Measurements from ENCODE around the gene SGF29. TPM values are rescaled to one million over a fixed set of nuclear protein-coding genes. Genes with fewer than 3 reads are reported as not detected.

Gene SGF29
- polyA plus RNA-seq, 1 donor (not counting 4 experiments of a cell fraction or from before 2014, with no cell fraction given), result 3.0 TPM

DNA sequence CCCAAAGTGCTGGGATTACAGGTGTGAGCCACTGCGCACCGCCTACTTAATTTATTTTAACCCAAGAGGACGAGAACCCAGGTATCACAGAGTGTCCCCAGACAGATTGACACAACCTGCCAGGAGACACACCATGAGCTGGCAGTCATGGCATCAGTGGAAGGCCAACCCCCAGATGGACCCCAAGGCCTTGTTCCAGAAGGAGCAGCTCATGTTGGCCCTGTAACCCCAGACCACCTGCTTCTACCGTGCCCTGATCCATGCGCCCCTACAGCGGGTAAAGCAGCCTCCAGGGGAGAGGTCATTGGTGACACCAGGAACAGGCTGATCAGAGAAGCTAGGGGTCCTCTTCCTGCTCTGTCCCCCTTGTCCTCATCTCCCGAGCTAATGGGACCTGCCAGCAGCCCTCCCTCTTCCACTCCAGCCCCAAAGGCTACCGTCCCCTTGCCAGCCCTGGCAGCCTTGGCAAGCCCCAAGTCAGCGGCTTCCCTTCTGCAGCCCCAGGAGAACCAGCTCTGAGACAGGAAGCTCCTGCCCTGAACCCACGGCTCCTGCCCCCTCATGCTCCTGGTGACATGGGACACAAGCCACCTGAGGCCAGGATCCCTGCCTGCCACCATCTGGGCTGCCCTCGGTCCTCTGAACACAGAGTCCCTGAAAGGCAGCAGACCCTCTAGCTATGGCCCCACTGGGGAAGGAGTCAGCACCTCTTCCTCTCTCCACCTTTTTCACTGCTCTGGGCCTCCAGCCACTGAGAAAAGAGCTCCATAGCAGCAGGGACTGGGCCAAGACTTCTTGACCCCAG lies 49.9 kb downstream of the SGF29 start:
- Histone ChIP-seq H3K27ac (ENCODE audit: control insufficient read depth, insufficient read depth, low read length) (no peak overlapping the region), H3K4me3 (ENCODE audit: control insufficient read depth in 2 of 3, extremely low read depth in 1 of 3, insufficient read depth in 2 of 3, low read depth in 1 of 3, low read length in 3 of 3) (no peak overlapping the region), H4K20me1 (ENCODE audit: control insufficient read depth, extremely low read depth, insufficient read depth, low read length) (no peaks in the 10 kb centered on the region), H3K36me3 (ENCODE audit: control insufficient read depth in 2 of 2, extremely low read depth in 1 of 2, insufficient read depth in 2 of 2, low read length in 2 of 2) (no peaks in the 10 kb centered on the region), H3K9me1 (ENCODE audit: control insufficient read depth, extremely low read depth, insufficient read depth, low read length) (no peaks in the 10 kb centered on the region), H3K4me2 (ENCODE audit: control insufficient read depth, extremely low read depth, insufficient read depth, low read depth, low read length) (no peak overlapping the region), H3K9me3 (ENCODE audit: control insufficient read depth, low read depth, low read length) (no peaks in the 10 kb centered on the region), H3K9ac (ENCODE audit: control insufficient read depth, extremely low read depth, insufficient read depth, low read length) (no peak overlapping the region), H3K27me3 (ENCODE audit: control insufficient read depth, extremely low read depth, insufficient read depth, low read length) (no peaks in the 10 kb centered on the region), H3K79me2 (ENCODE audit: control insufficient read depth, insufficient read depth, low read length) (no peaks in the 10 kb centered on the region), H3K4me1 (ENCODE audit: control insufficient read depth, extremely low read depth, insufficient read depth, low read length) (no peaks in the 10 kb centered on the region), H2AFZ (ENCODE audit: control insufficient read depth, low read length) (no peak overlapping the region)
- dilution Hi-C loops (cut with MboI; ENCODE audit: extremely low pct_ligation_motif_present, low sequenced_read_pairs), result no loop called here
- no peak for FAIRE-seq
- DNase-seq (ENCODE audit: low read depth, low spot score), result no peak
- TF ChIP-seq, protein P1, sequence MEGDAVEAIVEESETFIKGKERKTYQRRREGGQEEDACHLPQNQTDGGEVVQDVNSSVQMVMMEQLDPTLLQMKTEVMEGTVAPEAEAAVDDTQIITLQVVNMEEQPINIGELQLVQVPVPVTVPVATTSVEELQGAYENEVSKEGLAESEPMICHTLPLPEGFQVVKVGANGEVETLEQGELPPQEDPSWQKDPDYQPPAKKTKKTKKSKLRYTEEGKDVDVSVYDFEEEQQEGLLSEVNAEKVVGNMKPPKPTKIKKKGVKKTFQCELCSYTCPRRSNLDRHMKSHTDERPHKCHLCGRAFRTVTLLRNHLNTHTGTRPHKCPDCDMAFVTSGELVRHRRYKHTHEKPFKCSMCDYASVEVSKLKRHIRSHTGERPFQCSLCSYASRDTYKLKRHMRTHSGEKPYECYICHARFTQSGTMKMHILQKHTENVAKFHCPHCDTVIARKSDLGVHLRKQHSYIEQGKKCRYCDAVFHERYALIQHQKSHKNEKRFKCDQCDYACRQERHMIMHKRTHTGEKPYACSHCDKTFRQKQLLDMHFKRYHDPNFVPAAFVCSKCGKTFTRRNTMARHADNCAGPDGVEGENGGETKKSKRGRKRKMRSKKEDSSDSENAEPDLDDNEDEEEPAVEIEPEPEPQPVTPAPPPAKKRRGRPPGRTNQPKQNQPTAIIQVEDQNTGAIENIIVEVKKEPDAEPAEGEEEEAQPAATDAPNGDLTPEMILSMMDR (optimal IDR thresholded peaks at IDR 0.05 in 1 of 3, IDR thresholded peaks at IDR 0.05 in 1 of 3, conservative IDR thresholded peaks at IDR 0.05 in 1 of 3; ENCODE audit: extremely low read depth in 1 of 3, insufficient read depth in 2 of 3, low read length in 3 of 3), result no peak
- no peak for TF ChIP-seq EZH2 (IDR thresholded peaks at IDR 0.05; ENCODE audit: low read length)

DNA sequence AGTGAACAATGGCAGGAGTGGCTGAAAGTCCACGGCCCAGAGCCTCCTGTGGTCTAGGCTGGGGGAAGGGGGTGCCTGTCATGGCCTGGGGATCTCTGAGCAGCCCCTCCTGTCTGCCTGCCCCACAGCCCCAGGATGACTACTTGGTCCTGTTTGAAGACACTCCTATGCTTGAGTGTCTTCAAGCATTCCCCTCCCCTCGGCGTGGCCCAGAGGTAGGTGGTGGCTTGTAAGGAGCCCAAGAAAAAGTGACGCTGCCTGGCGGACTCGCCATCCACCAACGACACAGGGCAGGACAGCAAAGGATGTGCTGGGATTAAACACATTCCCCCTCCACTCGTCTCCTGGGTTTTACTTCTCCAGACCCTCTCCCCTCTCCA lies 50.5 kb downstream of the SGF29 start:
- Histone ChIP-seq H3K9me3 (ENCODE audit: control insufficient read depth, low read depth, low read length) (no peaks in the 10 kb centered on the region), H4K20me1 (ENCODE audit: control insufficient read depth, extremely low read depth, insufficient read depth, low read length) (no peaks in the 10 kb centered on the region), H3K4me2 (ENCODE audit: control insufficient read depth, extremely low read depth, insufficient read depth, low read depth, low read length) (no peak overlapping the region), H2AFZ (ENCODE audit: control insufficient read depth, low read length) (no peak overlapping the region), H3K4me3 (ENCODE audit: control insufficient read depth in 2 of 3, extremely low read depth in 1 of 3, insufficient read depth in 2 of 3, low read depth in 1 of 3, low read length in 3 of 3) (no peak overlapping the region), H3K36me3 (ENCODE audit: control insufficient read depth in 2 of 2, extremely low read depth in 1 of 2, insufficient read depth in 2 of 2, low read length in 2 of 2) (no peaks in the 10 kb centered on the region), H3K79me2 (ENCODE audit: control insufficient read depth, insufficient read depth, low read length) (no peaks in the 10 kb centered on the region), H3K4me1 (ENCODE audit: control insufficient read depth, extremely low read depth, insufficient read depth, low read length) (no peaks in the 10 kb centered on the region), H3K27me3 (ENCODE audit: control insufficient read depth, extremely low read depth, insufficient read depth, low read length) (no peaks in the 10 kb centered on the region), H3K9ac (ENCODE audit: control insufficient read depth, extremely low read depth, insufficient read depth, low read length) (no peak overlapping the region), H3K9me1 (ENCODE audit: control insufficient read depth, extremely low read depth, insufficient read depth, low read length) (no peaks in the 10 kb centered on the region), H3K27ac (ENCODE audit: control insufficient read depth, insufficient read depth, low read length) (no peak overlapping the region)
- no peak for DNase-seq (ENCODE audit: low read depth, low spot score)
- no peak for FAIRE-seq
- dilution Hi-C loops (cut with MboI; ENCODE audit: extremely low pct_ligation_motif_present, low sequenced_read_pairs), result no loop called here
- TF ChIP-seq EZH2 (IDR thresholded peaks at IDR 0.05; ENCODE audit: low read length), result no peak
- TF ChIP-seq, protein P1 (optimal IDR thresholded peaks at IDR 0.05 in 1 of 3, IDR thresholded peaks at IDR 0.05 in 1 of 3, conservative IDR thresholded peaks at IDR 0.05 in 1 of 3; ENCODE audit: extremely low read depth in 1 of 3, insufficient read depth in 2 of 3, low read length in 3 of 3), result no peak
